ENCODE data around the gene STK24.

GRCh38 chr13:98524391-98524790 lies 52.5 kb downstream of the STK24 start:
- no peak for TF ChIP-seq CTCF (conservative IDR thresholded peaks at IDR 0.05 in 1 of 2, IDR thresholded peaks at IDR 0.05 in 1 of 2; ENCODE audit: low read depth in 1 of 2, low read length in 2 of 2)
- TF ChIP-seq EZH2 (IDR thresholded peaks at IDR 0.05; ENCODE audit: low read length, missing control alignments), result no peak
